IPS-NIHi7 (cell line): ENCODE data around the gene PHKB.

Source experiments
- DNase-seq: peaks from one replicate; pipeline ENCODE4 v3.0.0; 2012; ENCODE audit warnings: mixed read lengths; ENCODE audit errors: extremely low spot score

The PHKB gene

DNA sequence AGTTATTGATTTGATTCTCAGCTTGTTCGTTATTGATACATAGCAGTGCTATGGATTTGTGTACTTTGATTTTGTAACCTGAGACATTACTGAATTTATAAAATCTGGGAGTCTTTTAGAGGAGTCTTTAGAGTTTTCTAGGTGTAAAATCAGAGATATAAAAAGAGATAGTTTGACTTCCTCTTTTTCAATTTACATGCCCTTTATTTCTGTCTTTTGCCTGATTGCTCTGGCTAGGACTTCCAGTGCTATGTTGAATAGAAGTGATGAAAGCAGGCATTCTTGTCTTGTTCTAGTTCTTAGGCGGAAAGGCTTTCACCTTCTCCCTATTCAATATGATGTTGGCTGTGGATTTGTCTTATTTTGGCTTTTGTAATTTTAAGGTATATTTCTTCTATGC, 106.2 kb downstream of the PHKB start:
- DNase-seq, result no peak

- no peak for DNase-seq
These were observed 107.2 kb downstream of the PHKB start for GRCh38 chr16:47568351-47568750.

- DNase-seq, result no peak
These were observed 109.9 kb downstream of the PHKB start for GRCh38 chr16:47571049-47571448.

GRCh38 chr16:47571711-47572110, 110.6 kb downstream of the PHKB start:
- DNase-seq, result no peak

DNA sequence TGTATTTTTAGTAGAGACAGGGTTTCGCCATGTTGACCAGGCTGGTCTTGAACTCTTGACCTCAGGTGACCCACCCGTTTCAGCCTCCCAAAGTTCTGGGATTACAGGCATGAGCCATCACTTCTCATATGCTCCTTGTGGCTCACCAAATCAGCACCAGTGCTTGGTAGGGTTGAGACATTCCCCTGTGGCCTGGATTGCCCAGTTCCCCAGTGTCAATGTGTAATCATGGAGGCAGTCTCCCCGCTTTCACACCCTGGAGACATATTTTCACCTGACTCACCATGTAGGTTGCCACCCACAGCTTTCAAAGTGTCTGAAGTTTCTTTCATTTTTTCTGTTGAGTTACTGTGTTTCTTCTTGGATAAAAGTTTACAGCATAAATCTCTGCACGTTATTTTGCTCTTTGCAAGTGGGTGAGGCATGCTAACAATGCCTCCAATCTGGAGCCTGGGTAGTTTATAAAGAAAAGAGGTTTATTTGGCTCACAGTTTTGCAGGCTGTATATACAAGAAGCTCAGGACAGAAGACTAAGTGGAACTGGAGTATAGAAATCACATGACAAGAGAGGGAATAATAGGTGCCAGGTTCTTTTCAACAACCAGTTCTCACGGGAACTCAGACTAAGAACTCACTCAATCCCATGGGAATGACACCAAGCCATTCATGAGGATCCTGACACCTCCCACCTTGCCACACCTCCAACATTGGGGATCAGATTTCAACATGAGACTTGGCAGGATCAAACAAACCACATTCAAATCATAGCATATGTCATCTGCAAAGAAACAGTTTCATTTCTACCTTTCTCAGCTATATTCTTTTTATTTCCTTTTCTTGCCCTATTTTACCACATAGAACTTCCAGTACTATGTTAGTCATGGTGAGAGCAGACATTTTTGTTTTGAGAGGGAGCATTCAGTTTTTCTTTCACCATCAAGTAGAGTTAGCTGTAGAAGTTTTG, 113.2 kb downstream of the PHKB start:
- no peak for DNase-seq

GRCh38 chr16:47577029-47577428, 115.9 kb downstream of the PHKB start:
- no peak for DNase-seq

GRCh38 chr16:47578033-47578432, 116.9 kb downstream of the PHKB start:
- DNase-seq, result no peak

DNA sequence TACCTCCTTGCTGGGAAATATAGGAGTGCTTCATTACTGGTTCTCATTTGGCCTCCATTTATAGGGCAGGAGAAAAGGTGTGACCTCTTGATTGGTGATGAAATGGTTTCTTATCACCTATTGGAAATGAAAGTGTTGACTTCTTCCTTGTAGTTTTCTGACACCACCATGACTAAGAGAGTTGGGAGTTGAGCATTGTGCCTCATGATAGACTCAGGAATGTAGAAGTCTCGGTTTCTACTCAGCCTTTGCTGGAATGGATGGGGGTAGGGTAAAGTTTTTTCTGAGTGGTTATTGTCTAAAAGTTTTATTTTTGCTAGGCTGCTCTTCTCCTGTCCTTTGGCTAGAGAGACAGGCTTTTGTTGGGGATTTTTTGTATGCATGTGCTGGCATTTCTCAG, 117.4 kb downstream of the PHKB start:
- no peak for DNase-seq

- DNase-seq, result no peak
These were observed 120.0 kb downstream of the PHKB start for GRCh38 chr16:47581114-47581513.

GRCh38 chr16:47584464-47585225, 123.5 kb downstream of the PHKB start:
- DNase-seq, result no peak

DNA sequence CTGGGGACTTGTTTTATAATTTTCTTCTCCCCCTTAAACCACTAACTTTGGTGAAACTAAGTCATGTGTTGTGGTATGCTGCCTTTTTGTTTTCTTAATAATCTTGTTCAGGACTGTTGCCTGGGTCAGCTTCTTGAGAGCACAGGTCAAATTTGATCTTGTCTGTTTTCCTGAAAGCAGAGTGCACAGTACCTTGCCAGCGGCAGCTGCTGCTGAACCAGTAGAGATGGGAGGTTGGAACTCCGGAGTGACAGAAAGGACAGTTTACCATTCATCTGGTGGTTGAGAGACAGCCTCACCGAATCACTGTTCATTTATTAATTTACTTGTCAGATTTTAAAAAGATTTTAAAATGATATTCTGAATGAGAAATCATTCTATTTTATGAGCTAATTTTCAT, 125.0 kb downstream of the PHKB start:
- DNase-seq, result no peak

DNA sequence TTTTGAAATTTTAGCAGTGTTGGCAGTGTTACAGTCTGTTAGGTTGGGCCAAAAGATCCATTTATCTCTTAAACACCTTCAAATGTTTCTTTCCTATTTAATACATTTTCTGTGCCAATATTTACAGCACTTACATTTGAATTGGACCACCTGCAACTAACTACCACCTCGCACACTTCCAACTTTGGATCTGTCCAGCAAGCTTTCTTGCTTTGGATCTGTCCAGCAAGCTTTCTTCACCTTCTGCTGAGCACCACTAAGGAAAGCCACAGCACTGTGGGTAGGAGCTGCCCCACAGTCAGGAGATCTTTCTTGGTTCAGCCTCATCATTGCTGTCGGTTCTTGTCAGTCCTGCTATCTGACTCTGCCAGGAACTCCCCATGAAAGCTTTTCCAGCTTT, 129.3 kb downstream of the PHKB start:
- DNase-seq, result no peak

GRCh38 chr16:47592232-47592631, 131.1 kb downstream of the PHKB start:
- DNase-seq, result no peak

DNA sequence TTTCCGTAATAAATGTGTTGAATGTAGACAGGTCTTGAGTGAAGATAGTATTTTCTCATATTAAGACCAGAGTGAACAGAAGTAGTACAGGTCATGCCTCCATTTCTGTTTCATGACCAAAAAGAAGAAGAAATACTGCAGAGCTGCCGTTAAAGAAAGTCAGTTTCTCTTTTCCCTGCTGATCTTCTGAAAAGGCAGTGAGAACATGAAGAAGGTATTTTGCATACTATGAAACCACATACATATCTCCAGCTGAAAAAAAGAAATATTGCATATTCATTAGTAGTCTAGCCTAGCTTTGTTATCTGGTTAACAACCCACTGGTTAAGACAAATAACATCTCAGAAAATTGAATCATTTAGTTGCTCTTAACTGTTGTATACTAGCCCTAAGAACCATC, 138.4 kb downstream of the PHKB start:
- no peak for DNase-seq

DNA sequence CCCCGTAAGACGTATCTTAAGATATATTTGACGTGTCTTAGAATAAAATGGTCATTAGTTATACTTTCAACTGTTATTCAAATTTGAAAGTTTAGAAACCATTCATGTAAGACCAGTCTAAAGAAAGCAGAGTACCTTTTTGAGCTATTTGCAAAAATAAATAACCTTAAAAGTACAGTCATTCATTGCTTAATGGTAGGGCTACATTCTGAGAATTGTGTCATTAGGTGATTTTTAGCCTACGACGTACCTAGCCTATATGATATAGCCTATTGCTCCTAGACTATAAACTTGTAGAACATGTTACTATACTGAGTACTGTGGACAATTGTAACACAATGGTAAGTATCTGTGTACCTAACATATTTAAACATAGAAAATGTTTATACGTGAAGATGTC, 139.2 kb downstream of the PHKB start:
- no peak for DNase-seq

DNA sequence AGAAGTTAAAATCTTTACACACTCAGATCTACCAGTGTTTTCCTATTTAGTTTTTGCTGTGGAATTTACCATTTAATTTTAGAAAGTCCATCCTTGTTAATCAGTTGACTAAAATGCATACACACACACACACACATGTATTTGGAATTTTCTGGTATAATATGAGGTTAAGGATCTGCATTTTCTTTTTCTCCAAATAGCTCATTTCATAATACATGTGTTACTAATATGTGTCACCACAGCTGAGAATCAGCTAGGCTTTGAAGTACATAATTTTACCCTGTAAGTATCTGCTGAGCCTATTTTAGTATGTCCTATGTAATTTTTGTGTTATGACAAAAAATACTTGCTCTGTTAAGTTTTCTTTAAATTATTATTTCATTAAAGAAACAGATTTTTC, 143.2 kb downstream of the PHKB start:
- no peak for DNase-seq

DNA sequence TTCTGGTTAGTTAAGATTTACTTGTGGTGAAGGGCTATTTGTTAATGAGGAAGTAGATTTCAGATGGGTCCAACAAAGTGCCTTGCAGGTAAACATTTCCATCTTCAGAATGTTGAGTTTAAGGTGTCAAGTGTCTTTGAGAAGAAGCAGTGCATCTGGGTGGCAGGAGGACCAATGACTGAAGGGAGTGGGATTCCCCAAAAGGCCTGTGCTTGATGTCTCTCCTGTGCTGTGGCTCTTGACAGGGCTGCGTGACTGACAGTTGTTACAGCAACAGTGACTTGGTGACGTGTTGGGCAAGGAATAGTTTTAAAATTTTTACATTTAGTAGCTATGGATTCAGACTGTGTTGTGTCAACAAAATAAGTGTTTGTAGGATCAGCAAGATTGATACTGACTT, 149.9 kb downstream of the PHKB start:
- DNase-seq, result no peak

- no peak for DNase-seq
These were observed 150.8 kb downstream of the PHKB start for GRCh38 chr16:47611848-47612493.

DNA sequence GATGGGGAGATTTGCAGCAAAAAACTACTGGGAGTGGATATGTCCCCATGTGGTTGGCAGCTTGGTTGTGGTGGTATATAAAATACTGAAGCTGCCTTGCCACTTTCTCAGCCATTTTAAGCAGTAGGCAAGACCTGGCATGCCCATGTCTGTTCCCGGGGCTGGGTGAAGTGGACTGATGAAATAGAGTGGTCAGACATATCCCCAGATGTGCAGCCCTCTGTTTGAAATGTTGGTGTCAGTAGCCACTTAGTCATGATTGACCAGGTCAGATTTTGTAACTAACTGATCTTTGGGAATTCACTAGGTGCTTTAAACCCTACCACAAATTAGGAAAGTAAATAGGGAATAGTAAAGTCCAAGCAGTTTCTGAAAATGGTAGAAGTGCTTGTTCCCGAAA, 151.6 kb downstream of the PHKB start:
- DNase-seq, result no peak

DNA sequence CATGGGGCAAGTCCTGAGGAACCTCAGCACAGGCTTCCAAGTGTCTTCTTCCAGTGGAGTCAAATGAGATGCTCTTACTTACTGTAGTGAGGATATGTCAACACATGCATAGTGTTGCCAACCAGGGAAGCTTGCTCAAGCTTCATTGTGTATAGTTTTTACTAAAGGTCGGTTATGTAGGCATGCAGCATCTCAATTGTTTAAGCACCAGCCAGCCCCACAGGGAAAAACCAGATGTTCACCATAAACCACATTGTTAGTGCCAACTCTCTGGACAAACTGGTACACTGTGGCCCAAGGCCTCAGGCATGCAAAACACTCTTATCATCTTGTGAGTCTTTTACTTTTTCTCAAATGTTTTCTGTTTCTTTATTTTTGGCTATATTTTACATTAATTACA, 152.1 kb downstream of the PHKB start:
- no peak for DNase-seq

GRCh38 chr16:47617732-47618131, 156.6 kb downstream of the PHKB start:
- DNase-seq, result peak; percentile 28

DNA sequence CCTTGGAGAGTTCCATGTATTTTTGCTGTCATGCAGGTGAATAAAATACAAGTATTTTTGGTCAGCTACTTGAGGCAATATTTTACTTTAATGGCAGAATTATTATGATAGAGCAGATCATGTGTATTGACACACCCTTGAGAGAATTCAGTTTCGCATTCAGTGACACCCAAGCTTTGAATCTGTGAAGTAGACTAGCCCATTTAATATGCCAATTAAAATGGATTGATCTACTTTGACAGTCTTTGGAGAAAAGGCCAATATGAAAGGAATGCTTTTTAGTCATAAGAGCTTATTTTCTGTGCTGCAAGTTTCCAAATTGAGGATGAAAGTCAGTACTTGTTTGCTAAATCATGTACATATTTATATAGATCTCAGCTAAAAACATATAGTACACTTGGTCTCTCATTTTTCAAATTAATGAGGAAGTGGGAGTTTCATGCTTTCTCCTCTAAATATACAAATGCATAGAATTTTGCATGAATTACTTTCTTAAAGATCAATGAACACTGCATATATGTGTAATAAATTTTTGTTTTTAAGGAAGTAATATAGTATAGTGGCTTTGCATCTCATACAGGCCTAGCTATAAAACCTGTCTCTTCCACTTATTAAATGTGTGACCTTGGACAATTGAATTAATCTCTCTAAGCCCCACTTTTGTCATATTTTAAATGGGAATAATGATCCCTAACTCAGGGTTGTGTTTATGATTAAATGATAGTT, 161.5 kb downstream of the PHKB start:
- no peak for DNase-seq
